ENCODE results near the gene RAB34. TPM values are rescaled to one million over a fixed set of nuclear protein-coding genes. Genes with fewer than 3 reads are reported as not detected.

Gene RAB34
- total RNA-seq, 1 experiment from 2014 or later: 284 TPM

DNA sequence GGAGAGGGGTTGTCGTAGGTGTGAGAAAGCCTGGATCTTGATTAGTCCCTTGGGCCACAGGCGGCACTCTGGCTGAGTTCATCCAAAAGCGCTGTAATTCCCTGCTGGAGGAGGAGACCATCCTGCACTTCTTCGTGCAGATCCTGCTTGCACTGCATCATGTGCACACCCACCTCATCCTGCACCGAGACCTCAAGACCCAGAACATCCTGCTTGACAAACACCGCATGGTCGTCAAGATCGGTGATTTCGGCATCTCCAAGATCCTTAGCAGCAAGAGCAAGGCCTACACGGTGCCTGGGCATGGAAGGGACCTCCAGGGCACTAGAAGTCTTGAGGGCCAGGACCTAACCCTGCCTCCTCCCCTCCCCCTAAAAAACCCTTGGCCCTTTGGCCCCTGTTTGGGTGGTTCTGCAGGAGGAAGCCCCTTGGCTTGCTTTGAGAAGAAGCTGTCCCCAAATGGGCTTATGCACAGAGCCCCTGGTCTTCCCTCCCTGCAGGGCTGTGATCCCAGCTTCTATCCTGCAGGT is 17.1 kb upstream of the RAB34 start:
- ChIA-PET POLR2A (no interaction called here), CTCF (interaction anchor here (0.8 kb wide), 1 partner anchor 8 kb away, joined by 3 read pairs; no protein-coding TSS in a partner anchor)
- intact Hi-C loops (cut with micrococcal nuclease; ENCODE audit: unreplicated experiment): no loop called here
- in situ Hi-C loops (cut with HindIII; ENCODE audit: low pct_unique_long_range_greater_than_20kb, low sequenced_read_pairs): no loop called here
- ATAC-seq (peak; percentile 25), DNase-seq (ENCODE audit: low read depth, low spot score) (no peak)
- H3K4me3 ChIP-seq (ENCODE audit: low read depth in 2 of 2, low read length in 2 of 2): no peak overlapping the region
- BruUV-seq (replicated peaks): no TSS peak
- H3K4me1 ChIP-seq (ENCODE audit: control insufficient read depth, insufficient read depth, low read length): 0 out of 2 replicates have a peak, but pooled peaks cover under 1% of the 10 kb centered on the region
- no peaks in the 10 kb centered on the region for H3K27me3 ChIP-seq (ENCODE audit: control insufficient read depth, insufficient read depth, low read length)
- H3K27ac ChIP-seq (ENCODE audit: low read length): no peak overlapping the region
- TF ChIP-seq, protein P1, sequence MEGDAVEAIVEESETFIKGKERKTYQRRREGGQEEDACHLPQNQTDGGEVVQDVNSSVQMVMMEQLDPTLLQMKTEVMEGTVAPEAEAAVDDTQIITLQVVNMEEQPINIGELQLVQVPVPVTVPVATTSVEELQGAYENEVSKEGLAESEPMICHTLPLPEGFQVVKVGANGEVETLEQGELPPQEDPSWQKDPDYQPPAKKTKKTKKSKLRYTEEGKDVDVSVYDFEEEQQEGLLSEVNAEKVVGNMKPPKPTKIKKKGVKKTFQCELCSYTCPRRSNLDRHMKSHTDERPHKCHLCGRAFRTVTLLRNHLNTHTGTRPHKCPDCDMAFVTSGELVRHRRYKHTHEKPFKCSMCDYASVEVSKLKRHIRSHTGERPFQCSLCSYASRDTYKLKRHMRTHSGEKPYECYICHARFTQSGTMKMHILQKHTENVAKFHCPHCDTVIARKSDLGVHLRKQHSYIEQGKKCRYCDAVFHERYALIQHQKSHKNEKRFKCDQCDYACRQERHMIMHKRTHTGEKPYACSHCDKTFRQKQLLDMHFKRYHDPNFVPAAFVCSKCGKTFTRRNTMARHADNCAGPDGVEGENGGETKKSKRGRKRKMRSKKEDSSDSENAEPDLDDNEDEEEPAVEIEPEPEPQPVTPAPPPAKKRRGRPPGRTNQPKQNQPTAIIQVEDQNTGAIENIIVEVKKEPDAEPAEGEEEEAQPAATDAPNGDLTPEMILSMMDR (IDR thresholded peaks at IDR 0.05): no peak
- TF ChIP-seq POLR2AphosphoS5 (IDR thresholded peaks at IDR 0.05; ENCODE audit: low read depth, low read length): no peak
- TF ChIP-seq TCF7L2 (IDR thresholded peaks at IDR 0.05; ENCODE audit: low read depth, low read length): no peak
- TF ChIP-seq, protein P2, sequence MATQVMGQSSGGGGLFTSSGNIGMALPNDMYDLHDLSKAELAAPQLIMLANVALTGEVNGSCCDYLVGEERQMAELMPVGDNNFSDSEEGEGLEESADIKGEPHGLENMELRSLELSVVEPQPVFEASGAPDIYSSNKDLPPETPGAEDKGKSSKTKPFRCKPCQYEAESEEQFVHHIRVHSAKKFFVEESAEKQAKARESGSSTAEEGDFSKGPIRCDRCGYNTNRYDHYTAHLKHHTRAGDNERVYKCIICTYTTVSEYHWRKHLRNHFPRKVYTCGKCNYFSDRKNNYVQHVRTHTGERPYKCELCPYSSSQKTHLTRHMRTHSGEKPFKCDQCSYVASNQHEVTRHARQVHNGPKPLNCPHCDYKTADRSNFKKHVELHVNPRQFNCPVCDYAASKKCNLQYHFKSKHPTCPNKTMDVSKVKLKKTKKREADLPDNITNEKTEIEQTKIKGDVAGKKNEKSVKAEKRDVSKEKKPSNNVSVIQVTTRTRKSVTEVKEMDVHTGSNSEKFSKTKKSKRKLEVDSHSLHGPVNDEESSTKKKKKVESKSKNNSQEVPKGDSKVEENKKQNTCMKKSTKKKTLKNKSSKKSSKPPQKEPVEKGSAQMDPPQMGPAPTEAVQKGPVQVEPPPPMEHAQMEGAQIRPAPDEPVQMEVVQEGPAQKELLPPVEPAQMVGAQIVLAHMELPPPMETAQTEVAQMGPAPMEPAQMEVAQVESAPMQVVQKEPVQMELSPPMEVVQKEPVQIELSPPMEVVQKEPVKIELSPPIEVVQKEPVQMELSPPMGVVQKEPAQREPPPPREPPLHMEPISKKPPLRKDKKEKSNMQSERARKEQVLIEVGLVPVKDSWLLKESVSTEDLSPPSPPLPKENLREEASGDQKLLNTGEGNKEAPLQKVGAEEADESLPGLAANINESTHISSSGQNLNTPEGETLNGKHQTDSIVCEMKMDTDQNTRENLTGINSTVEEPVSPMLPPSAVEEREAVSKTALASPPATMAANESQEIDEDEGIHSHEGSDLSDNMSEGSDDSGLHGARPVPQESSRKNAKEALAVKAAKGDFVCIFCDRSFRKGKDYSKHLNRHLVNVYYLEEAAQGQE (IDR thresholded peaks at IDR 0.05; ENCODE audit: insufficient read depth in 1 of 2, low read depth in 2 of 2, low read length in 1 of 2): no peak
- no peak for TF ChIP-seq SIN3A (IDR thresholded peaks at IDR 0.05; ENCODE audit: borderline replicate concordance, insufficient read depth, low read depth, low read length)
- no peaks in the 10 kb centered on the region for H3K9me3 ChIP-seq (ENCODE audit: control insufficient read depth, insufficient read depth, low read depth, low read length)
- H3K36me3 ChIP-seq (ENCODE audit: control insufficient read depth, insufficient read depth, low read length): no peaks in the 10 kb centered on the region

DNA sequence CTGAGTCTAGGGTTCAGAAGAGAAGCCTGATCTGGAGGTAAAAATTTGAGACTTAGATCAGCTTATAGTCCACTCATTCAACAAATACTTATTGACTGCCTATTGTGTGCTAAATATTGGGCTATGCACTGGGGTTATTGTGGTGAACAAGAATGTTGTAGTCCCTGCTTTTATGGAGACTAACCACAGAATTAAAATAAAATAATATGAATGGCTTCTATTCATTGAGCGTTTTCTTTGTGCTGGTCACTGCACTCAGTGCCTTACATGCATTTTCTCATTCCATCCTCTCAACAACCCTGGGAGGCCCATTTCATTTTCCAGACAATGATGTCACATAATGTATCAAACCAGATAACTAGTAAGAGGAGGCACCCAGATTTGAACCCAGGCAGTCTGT is 15.7 kb upstream of the RAB34 start:
- Histone ChIP-seq H3K9me3 (ENCODE audit: control insufficient read depth, insufficient read depth, low read depth, low read length) (no peaks in the 10 kb centered on the region), H3K4me1 (ENCODE audit: control insufficient read depth, insufficient read depth, low read length) (peaks cover 9% of the 10 kb centered on the region; the same call in 1 of the 2 replicates), H3K27me3 (ENCODE audit: control insufficient read depth, insufficient read depth, low read length) (no peaks in the 10 kb centered on the region), H3K36me3 (ENCODE audit: control insufficient read depth, insufficient read depth, low read length) (no peaks in the 10 kb centered on the region), H3K4me3 (ENCODE audit: low read depth in 2 of 2, low read length in 2 of 2) (no peak overlapping the region), H3K27ac (ENCODE audit: low read length) (no peak overlapping the region)
- intact Hi-C loops (cut with micrococcal nuclease; ENCODE audit: unreplicated experiment) (no loop called here), in situ Hi-C loops (cut with HindIII; ENCODE audit: low pct_unique_long_range_greater_than_20kb, low sequenced_read_pairs) (no loop called here)
- no TSS peak for BruUV-seq (replicated peaks)
- DNase-seq (ENCODE audit: low read depth, low spot score) (no peak), ATAC-seq (no peak)
- TF ChIP-seq TCF7L2 (IDR thresholded peaks at IDR 0.05; ENCODE audit: low read depth, low read length): no peak
- CTCF ChIA-PET: no interaction called here
- POLR2A ChIA-PET: no interaction called here

DNA sequence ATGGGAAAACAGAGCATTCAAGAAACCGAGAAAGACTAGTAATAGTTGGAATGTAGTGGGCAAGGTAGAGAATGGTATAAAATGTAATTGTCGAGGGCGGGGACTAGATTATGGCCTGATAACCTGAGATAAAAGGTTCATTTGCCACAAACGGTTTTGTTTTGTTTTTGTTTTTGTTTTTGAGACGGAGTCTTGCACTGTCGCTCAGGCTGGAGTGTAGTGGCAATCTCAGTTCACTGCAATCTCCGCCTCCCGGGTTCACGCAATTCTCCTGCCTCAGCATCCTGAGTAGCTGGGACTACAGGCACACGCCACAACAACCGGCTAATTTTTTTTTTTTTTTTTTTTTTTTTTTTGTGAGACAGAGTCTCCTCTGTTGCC is 12.3 kb upstream of the RAB34 start:
- no TSS peak for BruUV-seq (replicated peaks)
- TF ChIP-seq TCF7L2 (IDR thresholded peaks at IDR 0.05; ENCODE audit: low read depth, low read length) (no peak), SIN3A (IDR thresholded peaks at IDR 0.05; ENCODE audit: borderline replicate concordance, insufficient read depth, low read depth, low read length) (no peak), POLR2AphosphoS5 (IDR thresholded peaks at IDR 0.05; ENCODE audit: low read depth, low read length) (no peak)
- TF ChIP-seq, protein P2 (IDR thresholded peaks at IDR 0.05; ENCODE audit: insufficient read depth in 1 of 2, low read depth in 2 of 2, low read length in 1 of 2): no peak
- TF ChIP-seq, protein P1 (IDR thresholded peaks at IDR 0.05): no peak
- no peak for DNase-seq (ENCODE audit: low read depth, low spot score)
- Histone ChIP-seq H3K4me3 (ENCODE audit: low read depth in 2 of 2, low read length in 2 of 2) (no peak overlapping the region), H3K9me3 (ENCODE audit: control insufficient read depth, insufficient read depth, low read depth, low read length) (no peaks in the 10 kb centered on the region), H3K27ac (ENCODE audit: low read length) (peak overlapping the region; percentile 41; the same call in 1 of the 2 replicates), H3K27me3 (ENCODE audit: control insufficient read depth, insufficient read depth, low read length) (no peaks in the 10 kb centered on the region), H3K36me3 (ENCODE audit: control insufficient read depth, insufficient read depth, low read length) (no peaks in the 10 kb centered on the region), H3K4me1 (ENCODE audit: control insufficient read depth, insufficient read depth, low read length) (peaks cover 13% of the 10 kb centered on the region; the same call in 1 of the 2 replicates)
- CTCF ChIA-PET: interaction anchor here (0.7 kb wide), 2 partner anchors 164 to 981 kb away, joined by 6 to 7 read pairs; no protein-coding TSS in a partner anchor
- no peak for ATAC-seq
- POLR2A ChIA-PET: no interaction called here
- intact Hi-C loops (cut with micrococcal nuclease; ENCODE audit: unreplicated experiment): loop anchor here (5.0 to 10.0 kb wide), 2 partner anchors 175 to 222 kb away; partner anchors contain the start of genes DHRS13 and PHF12
- in situ Hi-C loops (cut with HindIII; ENCODE audit: low pct_unique_long_range_greater_than_20kb, low sequenced_read_pairs): no loop called here
